ENCODE results near the gene FAM131A. TPM values are rescaled to one million over a fixed set of nuclear protein-coding genes. Genes with fewer than 3 reads are reported as not detected.
A peak's percentile ranks its signal among the peaks of the same experiment; 100 is the strongest.

FAM131A gene
- total and polyA plus RNA-seq, 9 of the 15 experiments (the other 6 are each of a cell fraction or from before 2014, with no cell fraction given), result 0.48 to 11.1 (median 4.3) TPM

DNA sequence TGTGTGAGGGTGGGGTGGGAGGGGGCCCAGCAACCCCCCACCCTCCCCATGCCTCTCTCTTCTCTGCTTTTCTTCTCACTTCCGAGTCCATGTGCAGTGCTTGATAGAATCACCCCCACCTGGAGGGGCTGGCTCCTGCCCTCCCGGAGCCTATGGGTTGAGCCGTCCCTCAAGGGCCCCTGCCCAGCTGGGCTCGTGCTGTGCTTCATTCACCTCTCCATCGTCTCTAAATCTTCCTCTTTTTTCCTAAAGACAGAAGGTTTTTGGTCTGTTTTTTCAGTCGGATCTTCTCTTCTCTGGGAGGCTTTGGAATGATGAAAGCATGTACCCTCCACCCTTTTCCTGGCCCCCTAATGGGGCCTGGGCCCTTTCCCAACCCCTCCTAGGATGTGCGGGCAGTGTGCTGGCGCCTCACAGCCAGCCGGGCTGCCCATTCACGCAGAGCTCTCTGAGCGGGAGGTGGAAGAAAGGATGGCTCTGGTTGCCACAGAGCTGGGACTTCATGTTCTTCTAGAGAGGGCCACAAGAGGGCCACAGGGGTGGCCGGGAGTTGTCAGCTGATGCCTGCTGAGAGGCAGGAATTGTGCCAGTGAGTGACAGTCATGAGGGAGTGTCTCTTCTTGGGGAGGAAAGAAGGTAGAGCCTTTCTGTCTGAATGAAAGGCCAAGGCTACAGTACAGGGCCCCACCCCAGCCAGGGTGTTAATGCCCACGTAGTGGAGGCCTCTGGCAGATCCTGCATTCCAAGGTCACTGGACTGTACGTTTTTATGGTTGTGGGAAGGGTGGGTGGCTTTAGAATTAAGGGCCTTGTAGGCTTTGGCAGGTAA lies 8.1 kb downstream of the FAM131A start (continued):
- TF ChIP-seq RNF2 (IDR thresholded peaks at IDR 0.05) (no peak), NR2F6 (CRISPR knock-in tag; IDR thresholded peaks at IDR 0.05) (no peak), SMARCA5 (IDR thresholded peaks at IDR 0.05) (no peak), SNRNP70 (optimal IDR thresholded peaks at IDR 0.05; ENCODE audit: low read depth, low read length) (no peak), ZNF717 (CRISPR knock-in tag; IDR thresholded peaks at IDR 0.05) (no peak), ZNF408 (CRISPR knock-in tag; IDR thresholded peaks at IDR 0.05; ENCODE audit: low read depth) (no peak), ETV1 (tag; conservative IDR thresholded peaks at IDR 0.05; ENCODE audit: low read depth) (no peak), POLR2AphosphoS5 (IDR thresholded peaks at IDR 0.05; ENCODE audit: control insufficient read depth, insufficient read depth, low read depth, low read length) (no peak), YBX1 (IDR thresholded peaks at IDR 0.05) (no peak), DDX20 (tag; IDR thresholded peaks at IDR 0.05; ENCODE audit: low read depth) (no peak), SUPT5H (IDR thresholded peaks at IDR 0.05) (no peak), SAFB (IDR thresholded peaks at IDR 0.05; ENCODE audit: borderline replicate concordance, low read depth, low read length) (no peak), SNIP1 (IDR thresholded peaks at IDR 0.05; ENCODE audit: low read depth) (no peak), BCL6 (CRISPR knock-in tag; IDR thresholded peaks at IDR 0.05) (no peak)
- TF ChIP-seq, protein P1, sequence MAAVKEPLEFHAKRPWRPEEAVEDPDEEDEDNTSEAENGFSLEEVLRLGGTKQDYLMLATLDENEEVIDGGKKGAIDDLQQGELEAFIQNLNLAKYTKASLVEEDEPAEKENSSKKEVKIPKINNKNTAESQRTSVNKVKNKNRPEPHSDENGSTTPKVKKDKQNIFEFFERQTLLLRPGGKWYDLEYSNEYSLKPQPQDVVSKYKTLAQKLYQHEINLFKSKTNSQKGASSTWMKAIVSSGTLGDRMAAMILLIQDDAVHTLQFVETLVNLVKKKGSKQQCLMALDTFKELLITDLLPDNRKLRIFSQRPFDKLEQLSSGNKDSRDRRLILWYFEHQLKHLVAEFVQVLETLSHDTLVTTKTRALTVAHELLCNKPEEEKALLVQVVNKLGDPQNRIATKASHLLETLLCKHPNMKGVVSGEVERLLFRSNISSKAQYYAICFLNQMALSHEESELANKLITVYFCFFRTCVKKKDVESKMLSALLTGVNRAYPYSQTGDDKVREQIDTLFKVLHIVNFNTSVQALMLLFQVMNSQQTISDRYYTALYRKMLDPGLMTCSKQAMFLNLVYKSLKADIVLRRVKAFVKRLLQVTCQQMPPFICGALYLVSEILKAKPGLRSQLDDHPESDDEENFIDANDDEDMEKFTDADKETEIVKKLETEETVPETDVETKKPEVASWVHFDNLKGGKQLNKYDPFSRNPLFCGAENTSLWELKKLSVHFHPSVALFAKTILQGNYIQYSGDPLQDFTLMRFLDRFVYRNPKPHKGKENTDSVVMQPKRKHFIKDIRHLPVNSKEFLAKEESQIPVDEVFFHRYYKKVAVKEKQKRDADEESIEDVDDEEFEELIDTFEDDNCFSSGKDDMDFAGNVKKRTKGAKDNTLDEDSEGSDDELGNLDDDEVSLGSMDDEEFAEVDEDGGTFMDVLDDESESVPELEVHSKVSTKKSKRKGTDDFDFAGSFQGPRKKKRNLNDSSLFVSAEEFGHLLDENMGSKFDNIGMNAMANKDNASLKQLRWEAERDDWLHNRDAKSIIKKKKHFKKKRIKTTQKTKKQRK (IDR thresholded peaks at IDR 0.05; ENCODE audit: borderline replicate concordance, low read depth, low read length), result no peak
- TF ChIP-seq, protein P2, sequence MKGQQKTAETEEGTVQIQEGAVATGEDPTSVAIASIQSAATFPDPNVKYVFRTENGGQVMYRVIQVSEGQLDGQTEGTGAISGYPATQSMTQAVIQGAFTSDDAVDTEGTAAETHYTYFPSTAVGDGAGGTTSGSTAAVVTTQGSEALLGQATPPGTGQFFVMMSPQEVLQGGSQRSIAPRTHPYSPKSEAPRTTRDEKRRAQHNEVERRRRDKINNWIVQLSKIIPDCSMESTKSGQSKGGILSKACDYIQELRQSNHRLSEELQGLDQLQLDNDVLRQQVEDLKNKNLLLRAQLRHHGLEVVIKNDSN (CRISPR knock-in tag; IDR thresholded peaks at IDR 0.05), result peak; percentile 86
- TF ChIP-seq, protein P3, sequence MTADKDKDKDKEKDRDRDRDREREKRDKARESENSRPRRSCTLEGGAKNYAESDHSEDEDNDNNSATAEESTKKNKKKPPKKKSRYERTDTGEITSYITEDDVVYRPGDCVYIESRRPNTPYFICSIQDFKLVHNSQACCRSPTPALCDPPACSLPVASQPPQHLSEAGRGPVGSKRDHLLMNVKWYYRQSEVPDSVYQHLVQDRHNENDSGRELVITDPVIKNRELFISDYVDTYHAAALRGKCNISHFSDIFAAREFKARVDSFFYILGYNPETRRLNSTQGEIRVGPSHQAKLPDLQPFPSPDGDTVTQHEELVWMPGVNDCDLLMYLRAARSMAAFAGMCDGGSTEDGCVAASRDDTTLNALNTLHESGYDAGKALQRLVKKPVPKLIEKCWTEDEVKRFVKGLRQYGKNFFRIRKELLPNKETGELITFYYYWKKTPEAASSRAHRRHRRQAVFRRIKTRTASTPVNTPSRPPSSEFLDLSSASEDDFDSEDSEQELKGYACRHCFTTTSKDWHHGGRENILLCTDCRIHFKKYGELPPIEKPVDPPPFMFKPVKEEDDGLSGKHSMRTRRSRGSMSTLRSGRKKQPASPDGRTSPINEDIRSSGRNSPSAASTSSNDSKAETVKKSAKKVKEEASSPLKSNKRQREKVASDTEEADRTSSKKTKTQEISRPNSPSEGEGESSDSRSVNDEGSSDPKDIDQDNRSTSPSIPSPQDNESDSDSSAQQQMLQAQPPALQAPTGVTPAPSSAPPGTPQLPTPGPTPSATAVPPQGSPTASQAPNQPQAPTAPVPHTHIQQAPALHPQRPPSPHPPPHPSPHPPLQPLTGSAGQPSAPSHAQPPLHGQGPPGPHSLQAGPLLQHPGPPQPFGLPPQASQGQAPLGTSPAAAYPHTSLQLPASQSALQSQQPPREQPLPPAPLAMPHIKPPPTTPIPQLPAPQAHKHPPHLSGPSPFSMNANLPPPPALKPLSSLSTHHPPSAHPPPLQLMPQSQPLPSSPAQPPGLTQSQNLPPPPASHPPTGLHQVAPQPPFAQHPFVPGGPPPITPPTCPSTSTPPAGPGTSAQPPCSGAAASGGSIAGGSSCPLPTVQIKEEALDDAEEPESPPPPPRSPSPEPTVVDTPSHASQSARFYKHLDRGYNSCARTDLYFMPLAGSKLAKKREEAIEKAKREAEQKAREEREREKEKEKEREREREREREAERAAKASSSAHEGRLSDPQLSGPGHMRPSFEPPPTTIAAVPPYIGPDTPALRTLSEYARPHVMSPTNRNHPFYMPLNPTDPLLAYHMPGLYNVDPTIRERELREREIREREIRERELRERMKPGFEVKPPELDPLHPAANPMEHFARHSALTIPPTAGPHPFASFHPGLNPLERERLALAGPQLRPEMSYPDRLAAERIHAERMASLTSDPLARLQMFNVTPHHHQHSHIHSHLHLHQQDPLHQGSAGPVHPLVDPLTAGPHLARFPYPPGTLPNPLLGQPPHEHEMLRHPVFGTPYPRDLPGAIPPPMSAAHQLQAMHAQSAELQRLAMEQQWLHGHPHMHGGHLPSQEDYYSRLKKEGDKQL (CRISPR knock-in tag; IDR thresholded peaks at IDR 0.05; ENCODE audit: borderline replicate concordance), result no peak
- TF ChIP-seq, protein P4, sequence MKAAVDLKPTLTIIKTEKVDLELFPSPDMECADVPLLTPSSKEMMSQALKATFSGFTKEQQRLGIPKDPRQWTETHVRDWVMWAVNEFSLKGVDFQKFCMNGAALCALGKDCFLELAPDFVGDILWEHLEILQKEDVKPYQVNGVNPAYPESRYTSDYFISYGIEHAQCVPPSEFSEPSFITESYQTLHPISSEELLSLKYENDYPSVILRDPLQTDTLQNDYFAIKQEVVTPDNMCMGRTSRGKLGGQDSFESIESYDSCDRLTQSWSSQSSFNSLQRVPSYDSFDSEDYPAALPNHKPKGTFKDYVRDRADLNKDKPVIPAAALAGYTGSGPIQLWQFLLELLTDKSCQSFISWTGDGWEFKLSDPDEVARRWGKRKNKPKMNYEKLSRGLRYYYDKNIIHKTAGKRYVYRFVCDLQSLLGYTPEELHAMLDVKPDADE (conservative IDR thresholded peaks at IDR 0.05; ENCODE audit: control insufficient read depth, low read depth, low read length), result 0 out of 2 replicates have a peak, but pooled peaks have one; percentile 60
